Measurements from ENCODE around the gene PDCD2.

DNA sequence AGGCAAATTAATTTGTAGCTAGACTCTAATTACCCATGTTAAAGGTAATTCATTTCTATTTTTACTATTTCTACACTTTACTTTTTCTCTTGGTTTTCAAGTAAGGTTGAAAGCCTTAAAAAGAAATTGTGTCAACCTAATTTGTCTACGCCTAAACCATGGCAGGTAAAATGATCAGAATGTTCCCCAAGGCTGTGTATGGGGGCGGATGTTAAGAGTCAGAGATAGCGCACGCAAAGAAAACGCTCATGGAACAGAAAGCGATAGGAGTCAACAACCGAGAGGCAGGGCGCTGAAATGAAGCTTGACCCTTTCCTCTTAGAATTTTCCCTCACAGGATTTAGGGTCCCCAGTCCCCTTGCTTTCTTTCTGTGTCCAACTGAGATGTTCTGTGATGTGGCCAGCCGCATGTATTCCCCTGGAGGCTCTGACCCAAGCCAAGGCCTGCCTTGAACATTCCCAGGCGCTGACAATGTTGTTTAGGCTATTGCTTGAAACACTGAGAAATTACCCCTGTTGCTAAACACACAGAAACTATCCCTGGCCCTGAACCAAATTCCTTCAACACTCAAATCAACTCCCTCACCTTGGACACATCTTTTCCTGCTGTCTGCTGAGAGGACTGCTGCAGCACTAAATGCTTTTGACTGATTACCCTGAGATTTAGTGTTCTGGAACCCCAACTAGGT, 42.3 kb downstream of the PDCD2 start:
- TF ChIP-seq ESRRA (IDR thresholded peaks at IDR 0.05; ENCODE audit: borderline replicate concordance, low read depth) (no peak), SIN3A (IDR thresholded peaks at IDR 0.05; ENCODE audit: borderline replicate concordance in 2 of 2, control insufficient read depth in 1 of 2, low read depth in 2 of 2, low read length in 2 of 2) (no peak), ETV5 (CRISPR knock-in tag; IDR thresholded peaks at IDR 0.05; ENCODE audit: low read depth) (no peak), RAD21 (CRISPR knock-in tag; conservative IDR thresholded peaks at IDR 0.05 in 1 of 2, IDR thresholded peaks at IDR 0.05 in 1 of 2) (no peak)

Data from K562 (cell line).